ENCODE data around the gene ST3GAL3. TPM values are rescaled to one million over a fixed set of nuclear protein-coding genes. Genes with fewer than 3 reads are reported as not detected.

The ST3GAL3 gene
- total RNA-seq, 1 experiment from 2014 or later, result 20.0 TPM

- BruUV-seq (replicated peaks), result no TSS peak
- H3K36me3 Mint-ChIP-seq (ENCODE audit: insufficient read depth, unreplicated experiment), result no peaks in the 10 kb centered on the region
- no peak for TF ChIP-seq CTCF (IDR thresholded peaks at IDR 0.05; ENCODE audit: unreplicated experiment)
- no peak overlapping the region for H3K4me3 Mint-ChIP-seq (ENCODE audit: low read depth, unreplicated experiment)
- no peaks in the 10 kb centered on the region for H3K9me3 Mint-ChIP-seq (ENCODE audit: low read depth, unreplicated experiment)
- no peak overlapping the region for H3K27ac Mint-ChIP-seq (ENCODE audit: unreplicated experiment)
- H3K4me1 Mint-ChIP-seq (ENCODE audit: low read depth, unreplicated experiment), result no peaks in the 10 kb centered on the region
- intact Hi-C loops (cut with micrococcal nuclease; ENCODE audit: unreplicated experiment), result no loop called here
- H3K27me3 Mint-ChIP-seq (ENCODE audit: unreplicated experiment), result no peaks in the 10 kb centered on the region
- DNase-seq, result no peak
- CTCF ChIA-PET, result no interaction called here
Observed at GRCh38 chr1:43963006-43963405, 255.7 kb downstream of the ST3GAL3 start.

GRCh38 chr1:43963890-43964289, 256.6 kb downstream of the ST3GAL3 start:
- no TSS peak for BruUV-seq (replicated peaks)
- H3K27ac Mint-ChIP-seq (ENCODE audit: unreplicated experiment), result no peak overlapping the region
- no peaks in the 10 kb centered on the region for H3K9me3 Mint-ChIP-seq (ENCODE audit: low read depth, unreplicated experiment)
- no peak for TF ChIP-seq CTCF (IDR thresholded peaks at IDR 0.05; ENCODE audit: unreplicated experiment)
- H3K27me3 Mint-ChIP-seq (ENCODE audit: unreplicated experiment), result no peaks in the 10 kb centered on the region
- CTCF ChIA-PET, result no interaction called here
- intact Hi-C loops (cut with micrococcal nuclease; ENCODE audit: unreplicated experiment), result no loop called here
- no peak for DNase-seq
- H3K4me1 Mint-ChIP-seq (ENCODE audit: low read depth, unreplicated experiment), result no peaks in the 10 kb centered on the region
- no peaks in the 10 kb centered on the region for H3K36me3 Mint-ChIP-seq (ENCODE audit: insufficient read depth, unreplicated experiment)
- H3K4me3 Mint-ChIP-seq (ENCODE audit: low read depth, unreplicated experiment), result no peak overlapping the region

- H3K27me3 Mint-ChIP-seq (ENCODE audit: unreplicated experiment), result no peaks in the 10 kb centered on the region
- H3K9me3 Mint-ChIP-seq (ENCODE audit: low read depth, unreplicated experiment), result no peaks in the 10 kb centered on the region
- no peak for DNase-seq
- no peak overlapping the region for H3K4me3 Mint-ChIP-seq (ENCODE audit: low read depth, unreplicated experiment)
- no peak for TF ChIP-seq CTCF (IDR thresholded peaks at IDR 0.05; ENCODE audit: unreplicated experiment)
- peaks cover 10% of the 10 kb centered on the region for H3K36me3 Mint-ChIP-seq (ENCODE audit: insufficient read depth, unreplicated experiment)
- CTCF ChIA-PET, result no interaction called here
- intact Hi-C loops (cut with micrococcal nuclease; ENCODE audit: unreplicated experiment), result no loop called here
- no peaks in the 10 kb centered on the region for H3K4me1 Mint-ChIP-seq (ENCODE audit: low read depth, unreplicated experiment)
- no TSS peak for BruUV-seq (replicated peaks)
- no peak overlapping the region for H3K27ac Mint-ChIP-seq (ENCODE audit: unreplicated experiment)
Observed at GRCh38 chr1:43965316-43965715, 258.0 kb downstream of the ST3GAL3 start.

GRCh38 chr1:43968348-43968948, 261.1 kb downstream of the ST3GAL3 start:
- H3K27me3 Mint-ChIP-seq (ENCODE audit: unreplicated experiment), result no peaks in the 10 kb centered on the region
- no peak for TF ChIP-seq CTCF (IDR thresholded peaks at IDR 0.05; ENCODE audit: unreplicated experiment)
- intact Hi-C loops (cut with micrococcal nuclease; ENCODE audit: unreplicated experiment), result no loop called here
- H3K4me3 Mint-ChIP-seq (ENCODE audit: low read depth, unreplicated experiment), result no peak overlapping the region
- no peaks in the 10 kb centered on the region for H3K9me3 Mint-ChIP-seq (ENCODE audit: low read depth, unreplicated experiment)
- peaks cover 11% of the 10 kb centered on the region for H3K4me1 Mint-ChIP-seq (ENCODE audit: low read depth, unreplicated experiment)
- H3K27ac Mint-ChIP-seq (ENCODE audit: unreplicated experiment), result no peak overlapping the region
- BruUV-seq (replicated peaks), result no TSS peak
- peaks cover 26% of the 10 kb centered on the region for H3K36me3 Mint-ChIP-seq (ENCODE audit: insufficient read depth, unreplicated experiment)
- no peak for DNase-seq
- CTCF ChIA-PET, result no interaction called here
